Measurements from ENCODE around the gene PRKN. TPM values are rescaled to one million over a fixed set of nuclear protein-coding genes. Genes with fewer than 3 reads are reported as not detected.
A peak's percentile ranks its signal among the peaks of the same experiment; 100 is the strongest.

The PRKN gene
- total and polyA plus RNA-seq, 2 experiments from 2014 or later, result 0.10 to 0.84 TPM

GRCh38 chr6:161832622-161833021 lies 894.9 kb downstream of the PRKN start:
- H3K27ac ChIP-seq (ENCODE audit: low read depth), result no peak overlapping the region
- no peaks in the 10 kb centered on the region for H3K9me2 ChIP-seq (ENCODE audit: insufficient read depth)
- H3K79me2 ChIP-seq (replicated peaks; ENCODE audit: insufficient read depth), result no peaks in the 10 kb centered on the region
- Mint-ChIP-seq H3K36me3 (ENCODE audit: low read depth) (no peaks in the 10 kb centered on the region), H3K27me3 (ENCODE audit: insufficient read depth, low read depth, poor library complexity) (no peaks in the 10 kb centered on the region), H3K27ac (no peak overlapping the region), H3K4me3 (no peak overlapping the region), H3K4me1 (peaks cover 46% of the 10 kb centered on the region), H3K9me3 (no peaks in the 10 kb centered on the region)
- TF ChIP-seq, protein P1, sequence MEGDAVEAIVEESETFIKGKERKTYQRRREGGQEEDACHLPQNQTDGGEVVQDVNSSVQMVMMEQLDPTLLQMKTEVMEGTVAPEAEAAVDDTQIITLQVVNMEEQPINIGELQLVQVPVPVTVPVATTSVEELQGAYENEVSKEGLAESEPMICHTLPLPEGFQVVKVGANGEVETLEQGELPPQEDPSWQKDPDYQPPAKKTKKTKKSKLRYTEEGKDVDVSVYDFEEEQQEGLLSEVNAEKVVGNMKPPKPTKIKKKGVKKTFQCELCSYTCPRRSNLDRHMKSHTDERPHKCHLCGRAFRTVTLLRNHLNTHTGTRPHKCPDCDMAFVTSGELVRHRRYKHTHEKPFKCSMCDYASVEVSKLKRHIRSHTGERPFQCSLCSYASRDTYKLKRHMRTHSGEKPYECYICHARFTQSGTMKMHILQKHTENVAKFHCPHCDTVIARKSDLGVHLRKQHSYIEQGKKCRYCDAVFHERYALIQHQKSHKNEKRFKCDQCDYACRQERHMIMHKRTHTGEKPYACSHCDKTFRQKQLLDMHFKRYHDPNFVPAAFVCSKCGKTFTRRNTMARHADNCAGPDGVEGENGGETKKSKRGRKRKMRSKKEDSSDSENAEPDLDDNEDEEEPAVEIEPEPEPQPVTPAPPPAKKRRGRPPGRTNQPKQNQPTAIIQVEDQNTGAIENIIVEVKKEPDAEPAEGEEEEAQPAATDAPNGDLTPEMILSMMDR (conservative IDR thresholded peaks at IDR 0.05; ENCODE audit: low read depth in 2 of 2), result peak in 1 of 2 experiments; percentile 41; a peak in 2 of 4 replicates
- no peak for TF ChIP-seq CREB1 (CRISPR knock-in tag; IDR thresholded peaks at IDR 0.05; ENCODE audit: low read depth)
- no peaks in the 10 kb centered on the region for H3F3A ChIP-seq (replicated peaks; ENCODE audit: low read depth)
- no peaks in the 10 kb centered on the region for H3K36me3 ChIP-seq (ENCODE audit: insufficient read depth)
- H3K4me2 ChIP-seq, result no peak overlapping the region
- H3K4me1 ChIP-seq (ENCODE audit: insufficient read depth), result peaks cover 12% of the 10 kb centered on the region; the same call in 1 of the 2 replicates
- no peak for DNase-seq (ENCODE audit: low spot score)
- H4K20me1 ChIP-seq (replicated peaks; ENCODE audit: insufficient read depth), result no peaks in the 10 kb centered on the region
- ATAC-seq, result no peak
- H3K27me3 ChIP-seq (ENCODE audit: insufficient read depth), result no peaks in the 10 kb centered on the region
- H3K4me3 ChIP-seq, result no peak overlapping the region
- H2AFZ ChIP-seq, result no peak overlapping the region

- Mint-ChIP-seq H3K4me3 (no peak overlapping the region), H3K9me3 (no peaks in the 10 kb centered on the region), H3K27me3 (ENCODE audit: insufficient read depth, low read depth, poor library complexity) (no peaks in the 10 kb centered on the region), H3K4me1 (peaks cover 30% of the 10 kb centered on the region), H3K36me3 (ENCODE audit: low read depth) (no peaks in the 10 kb centered on the region), H3K27ac (no peak overlapping the region)
- DNase-seq (ENCODE audit: low spot score) (no peak), ATAC-seq (no peak)
- Histone ChIP-seq H2AFZ (no peak overlapping the region), H3K4me3 (no peak overlapping the region), H3K9me2 (ENCODE audit: insufficient read depth) (no peaks in the 10 kb centered on the region), H3F3A (replicated peaks; ENCODE audit: low read depth) (no peaks in the 10 kb centered on the region), H3K4me1 (ENCODE audit: insufficient read depth) (peaks cover 5% of the 10 kb centered on the region; the same call in 1 of the 2 replicates), H3K27ac (ENCODE audit: low read depth) (no peak overlapping the region), H3K36me3 (ENCODE audit: insufficient read depth) (no peaks in the 10 kb centered on the region), H4K20me1 (replicated peaks; ENCODE audit: insufficient read depth) (no peaks in the 10 kb centered on the region), H3K27me3 (ENCODE audit: insufficient read depth) (no peaks in the 10 kb centered on the region), H3K79me2 (replicated peaks; ENCODE audit: insufficient read depth) (no peaks in the 10 kb centered on the region), H3K4me2 (no peak overlapping the region)
- TF ChIP-seq, protein P2, sequence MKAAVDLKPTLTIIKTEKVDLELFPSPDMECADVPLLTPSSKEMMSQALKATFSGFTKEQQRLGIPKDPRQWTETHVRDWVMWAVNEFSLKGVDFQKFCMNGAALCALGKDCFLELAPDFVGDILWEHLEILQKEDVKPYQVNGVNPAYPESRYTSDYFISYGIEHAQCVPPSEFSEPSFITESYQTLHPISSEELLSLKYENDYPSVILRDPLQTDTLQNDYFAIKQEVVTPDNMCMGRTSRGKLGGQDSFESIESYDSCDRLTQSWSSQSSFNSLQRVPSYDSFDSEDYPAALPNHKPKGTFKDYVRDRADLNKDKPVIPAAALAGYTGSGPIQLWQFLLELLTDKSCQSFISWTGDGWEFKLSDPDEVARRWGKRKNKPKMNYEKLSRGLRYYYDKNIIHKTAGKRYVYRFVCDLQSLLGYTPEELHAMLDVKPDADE (IDR thresholded peaks at IDR 0.05), result no peak
- TF ChIP-seq, protein P3, sequence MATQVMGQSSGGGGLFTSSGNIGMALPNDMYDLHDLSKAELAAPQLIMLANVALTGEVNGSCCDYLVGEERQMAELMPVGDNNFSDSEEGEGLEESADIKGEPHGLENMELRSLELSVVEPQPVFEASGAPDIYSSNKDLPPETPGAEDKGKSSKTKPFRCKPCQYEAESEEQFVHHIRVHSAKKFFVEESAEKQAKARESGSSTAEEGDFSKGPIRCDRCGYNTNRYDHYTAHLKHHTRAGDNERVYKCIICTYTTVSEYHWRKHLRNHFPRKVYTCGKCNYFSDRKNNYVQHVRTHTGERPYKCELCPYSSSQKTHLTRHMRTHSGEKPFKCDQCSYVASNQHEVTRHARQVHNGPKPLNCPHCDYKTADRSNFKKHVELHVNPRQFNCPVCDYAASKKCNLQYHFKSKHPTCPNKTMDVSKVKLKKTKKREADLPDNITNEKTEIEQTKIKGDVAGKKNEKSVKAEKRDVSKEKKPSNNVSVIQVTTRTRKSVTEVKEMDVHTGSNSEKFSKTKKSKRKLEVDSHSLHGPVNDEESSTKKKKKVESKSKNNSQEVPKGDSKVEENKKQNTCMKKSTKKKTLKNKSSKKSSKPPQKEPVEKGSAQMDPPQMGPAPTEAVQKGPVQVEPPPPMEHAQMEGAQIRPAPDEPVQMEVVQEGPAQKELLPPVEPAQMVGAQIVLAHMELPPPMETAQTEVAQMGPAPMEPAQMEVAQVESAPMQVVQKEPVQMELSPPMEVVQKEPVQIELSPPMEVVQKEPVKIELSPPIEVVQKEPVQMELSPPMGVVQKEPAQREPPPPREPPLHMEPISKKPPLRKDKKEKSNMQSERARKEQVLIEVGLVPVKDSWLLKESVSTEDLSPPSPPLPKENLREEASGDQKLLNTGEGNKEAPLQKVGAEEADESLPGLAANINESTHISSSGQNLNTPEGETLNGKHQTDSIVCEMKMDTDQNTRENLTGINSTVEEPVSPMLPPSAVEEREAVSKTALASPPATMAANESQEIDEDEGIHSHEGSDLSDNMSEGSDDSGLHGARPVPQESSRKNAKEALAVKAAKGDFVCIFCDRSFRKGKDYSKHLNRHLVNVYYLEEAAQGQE (IDR thresholded peaks at IDR 0.05; ENCODE audit: unreplicated experiment), result no peak
- no peak for TF ChIP-seq ZNF114 (CRISPR knock-in tag; IDR thresholded peaks at IDR 0.05)
- TF ChIP-seq, protein P1 (conservative IDR thresholded peaks at IDR 0.05; ENCODE audit: low read depth in 2 of 2), result no peak
Observed at GRCh38 chr6:161830866-161831616, 896.5 kb downstream of the PRKN start.

Measured in GM23338 (cell line).